Fibroblast of skin of right quadriceps (primary cell): Measurements from ENCODE around the gene TINAGL1.
"Not testable (repeated sequence)": the region's sequence is repeated elsewhere in the genome, so short reads cannot be mapped to it uniquely, and the experiment has no call there.

Experiments
- DNase-seq: peaks from one replicate; pipeline ENCODE4 v3.0.0-alpha.2; 2013

The TINAGL1 gene

GRCh38 chr1:31583995-31584868 is 7.9 kb downstream of the TINAGL1 start:
- DNase-seq, result no peak

- no peak for DNase-seq
Observed at GRCh38 chr1:31584869-31585735, 8.8 kb downstream of the TINAGL1 start.

- DNase-seq, result no peak
Observed at GRCh38 chr1:31585736-31586365, 9.5 kb downstream of the TINAGL1 start.

GRCh38 chr1:31586376-31587327 is 10.3 kb downstream of the TINAGL1 start:
- DNase-seq, result no peak

- DNase-seq, result not testable (repeated sequence)
Observed at GRCh38 chr1:31587328-31587699, 11.0 kb downstream of the TINAGL1 start.

GRCh38 chr1:31587720-31588423 is 11.6 kb downstream of the TINAGL1 start:
- peak; percentile 27 for DNase-seq

GRCh38 chr1:31588751-31589515 is 12.6 kb downstream of the TINAGL1 start:
- DNase-seq, result peak; percentile 42

GRCh38 chr1:31591425-31592093 is 15.2 kb downstream of the TINAGL1 start:
- peak; percentile 57 for DNase-seq

- DNase-seq, result no peak
Observed at GRCh38 chr1:31592132-31592531, 15.8 kb downstream of the TINAGL1 start.

GRCh38 chr1:31593136-31593665 is 16.9 kb downstream of the TINAGL1 start:
- DNase-seq, result no peak

- peak; percentile 63 for DNase-seq
Observed at GRCh38 chr1:31593770-31594632, 17.7 kb downstream of the TINAGL1 start.

GRCh38 chr1:31595836-31596736 is 19.8 kb downstream of the TINAGL1 start:
- DNase-seq, result no peak

GRCh38 chr1:31596737-31597097 is 20.4 kb downstream of the TINAGL1 start:
- no peak for DNase-seq

- no peak for DNase-seq
Observed at GRCh38 chr1:31598980-31599379, 22.7 kb downstream of the TINAGL1 start.

GRCh38 chr1:31600641-31601040 is 24.3 kb downstream of the TINAGL1 start:
- DNase-seq, result no peak

- DNase-seq, result no peak
Observed at GRCh38 chr1:31602081-31602480, 25.8 kb downstream of the TINAGL1 start.

- peak; percentile 68 for DNase-seq
Observed at GRCh38 chr1:31605908-31606427, 29.7 kb downstream of the TINAGL1 start.

GRCh38 chr1:31607360-31607759 is 31.0 kb downstream of the TINAGL1 start:
- DNase-seq, result no peak
